ENCODE data around the gene CXCR6.

- no peak for TF ChIP-seq CTCF (IDR thresholded peaks at IDR 0.05; ENCODE audit: low read depth, low read length)
- no peak for TF ChIP-seq EZH2phosphoT487 (IDR thresholded peaks at IDR 0.05; ENCODE audit: low read depth)
These were observed 22.4 kb downstream of the CXCR6 start for GRCh38 chr3:45965653-45966052.

All from OCI-LY3 (cell line).